Measurements from ENCODE around the gene OR9Q1.

The OR9Q1 gene

DNA sequence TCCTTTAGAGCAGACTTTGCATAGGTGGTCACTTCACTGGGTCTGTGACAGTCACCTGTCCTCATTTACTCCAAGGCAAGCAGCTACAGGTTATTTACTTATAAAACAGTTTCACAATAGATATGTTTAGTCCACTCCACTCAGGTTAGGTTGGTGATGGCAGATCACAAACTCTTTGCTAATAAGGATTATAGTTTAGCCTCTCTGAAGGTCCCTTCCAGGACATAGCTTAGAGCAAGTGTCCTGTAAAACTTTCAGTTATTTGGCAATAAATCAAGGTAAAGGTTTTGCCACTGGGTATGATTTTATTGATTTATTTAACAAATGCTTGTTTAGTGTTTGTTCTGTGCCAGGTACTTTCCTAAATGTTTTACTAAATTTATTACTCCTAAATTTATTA, 15.9 kb downstream of the OR9Q1 start:
- Histone ChIP-seq H3K27me3 (replicated peaks; ENCODE audit: control insufficient read depth, insufficient read depth, low read length) (no peaks in the 10 kb centered on the region; the same call in 1 of the 2 replicates), H3K36me3 (ENCODE audit: control insufficient read depth, insufficient read depth, low read length) (no peaks in the 10 kb centered on the region), H3K4me3 (replicated peaks; ENCODE audit: low read depth, low read length) (no peak overlapping the region)
- TF ChIP-seq, protein P1, sequence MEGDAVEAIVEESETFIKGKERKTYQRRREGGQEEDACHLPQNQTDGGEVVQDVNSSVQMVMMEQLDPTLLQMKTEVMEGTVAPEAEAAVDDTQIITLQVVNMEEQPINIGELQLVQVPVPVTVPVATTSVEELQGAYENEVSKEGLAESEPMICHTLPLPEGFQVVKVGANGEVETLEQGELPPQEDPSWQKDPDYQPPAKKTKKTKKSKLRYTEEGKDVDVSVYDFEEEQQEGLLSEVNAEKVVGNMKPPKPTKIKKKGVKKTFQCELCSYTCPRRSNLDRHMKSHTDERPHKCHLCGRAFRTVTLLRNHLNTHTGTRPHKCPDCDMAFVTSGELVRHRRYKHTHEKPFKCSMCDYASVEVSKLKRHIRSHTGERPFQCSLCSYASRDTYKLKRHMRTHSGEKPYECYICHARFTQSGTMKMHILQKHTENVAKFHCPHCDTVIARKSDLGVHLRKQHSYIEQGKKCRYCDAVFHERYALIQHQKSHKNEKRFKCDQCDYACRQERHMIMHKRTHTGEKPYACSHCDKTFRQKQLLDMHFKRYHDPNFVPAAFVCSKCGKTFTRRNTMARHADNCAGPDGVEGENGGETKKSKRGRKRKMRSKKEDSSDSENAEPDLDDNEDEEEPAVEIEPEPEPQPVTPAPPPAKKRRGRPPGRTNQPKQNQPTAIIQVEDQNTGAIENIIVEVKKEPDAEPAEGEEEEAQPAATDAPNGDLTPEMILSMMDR (IDR thresholded peaks at IDR 0.05; ENCODE audit: insufficient read depth, low read length, poor library complexity, severe bottlenecking): no peak
- DNase-seq (ENCODE audit: extremely low read depth, insufficient read length): no peak

DNA sequence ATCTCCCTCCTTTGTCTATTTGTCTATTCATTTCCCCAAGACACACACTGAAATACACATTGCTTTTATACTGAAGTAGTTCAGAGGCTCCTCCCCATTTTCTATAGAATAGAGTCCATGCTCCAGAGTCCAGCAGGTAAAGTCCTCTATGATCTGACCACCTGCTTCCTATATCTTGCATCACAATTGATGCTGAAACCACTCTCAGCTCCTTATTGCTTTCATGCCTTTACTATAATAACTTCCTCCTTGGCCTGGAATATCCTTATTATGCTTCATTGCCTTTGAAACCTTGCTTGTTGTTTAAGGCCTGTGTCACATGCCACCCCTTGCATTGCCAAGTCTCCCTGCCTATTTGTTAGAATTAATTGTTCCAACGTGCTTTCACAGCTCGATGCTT, 19.7 kb downstream of the OR9Q1 start:
- no peak for DNase-seq (ENCODE audit: extremely low read depth, insufficient read length)
- Histone ChIP-seq H3K27me3 (replicated peaks; ENCODE audit: control insufficient read depth, insufficient read depth, low read length) (no peaks in the 10 kb centered on the region; the same call in 1 of the 2 replicates), H3K4me3 (replicated peaks; ENCODE audit: low read depth, low read length) (no peak overlapping the region), H3K36me3 (ENCODE audit: control insufficient read depth, insufficient read depth, low read length) (no peaks in the 10 kb centered on the region)
- TF ChIP-seq, protein P1 (IDR thresholded peaks at IDR 0.05; ENCODE audit: insufficient read depth, low read length, poor library complexity, severe bottlenecking): no peak

DNA sequence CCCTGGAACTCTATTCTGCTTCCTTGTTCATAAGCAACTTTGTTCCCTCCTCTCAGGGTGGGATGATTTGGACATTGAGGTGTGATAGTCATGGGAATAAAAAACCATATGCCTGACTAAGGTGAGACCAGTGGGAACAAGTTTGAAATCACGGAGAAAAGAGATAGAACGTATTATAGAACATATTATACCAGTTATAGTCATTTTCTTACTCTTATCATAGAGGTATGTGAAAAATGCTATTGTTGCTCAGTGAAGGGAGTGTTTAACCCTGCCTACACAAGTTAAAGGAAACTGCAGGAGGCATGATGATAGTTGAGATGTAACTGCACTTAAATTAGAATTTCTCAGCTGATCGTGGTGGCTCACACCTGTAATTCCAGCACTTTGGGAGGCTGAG, 22.6 kb downstream of the OR9Q1 start:
- Histone ChIP-seq H3K4me3 (replicated peaks; ENCODE audit: low read depth, low read length) (no peak overlapping the region), H3K27me3 (replicated peaks; ENCODE audit: control insufficient read depth, insufficient read depth, low read length) (no peaks in the 10 kb centered on the region; the same call in 1 of the 2 replicates), H3K36me3 (ENCODE audit: control insufficient read depth, insufficient read depth, low read length) (no peaks in the 10 kb centered on the region)
- no peak for DNase-seq (ENCODE audit: extremely low read depth, insufficient read length)
- TF ChIP-seq, protein P1 (IDR thresholded peaks at IDR 0.05; ENCODE audit: insufficient read depth, low read length, poor library complexity, severe bottlenecking): no peak

DNA sequence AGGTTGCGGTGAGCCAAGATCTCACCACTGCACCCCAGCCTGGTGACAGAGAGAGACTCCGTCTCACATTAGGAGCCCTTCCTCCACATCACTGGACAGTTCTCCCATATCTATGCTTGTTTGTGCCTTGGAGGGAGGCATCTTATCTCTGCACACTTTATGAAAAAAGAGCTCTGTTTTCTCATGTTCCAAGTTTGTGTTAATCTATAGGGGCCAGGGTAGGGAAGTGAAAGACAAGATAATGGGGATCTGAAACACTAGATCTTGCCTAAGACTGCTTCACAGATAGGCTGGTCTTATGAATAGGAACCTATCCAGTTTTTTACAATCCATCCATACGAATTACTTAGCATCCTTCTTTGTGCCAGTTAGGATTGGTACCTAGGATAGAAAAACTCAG, 24.1 kb downstream of the OR9Q1 start:
- no peaks in the 10 kb centered on the region; the same call in 1 of the 2 replicates for H3K27me3 ChIP-seq (replicated peaks; ENCODE audit: control insufficient read depth, insufficient read depth, low read length)
- TF ChIP-seq, protein P1 (IDR thresholded peaks at IDR 0.05; ENCODE audit: insufficient read depth, low read length, poor library complexity, severe bottlenecking): no peak
- DNase-seq (ENCODE audit: extremely low read depth, insufficient read length): no peak
- H3K4me3 ChIP-seq (replicated peaks; ENCODE audit: low read depth, low read length): no peak overlapping the region
- no peaks in the 10 kb centered on the region for H3K36me3 ChIP-seq (ENCODE audit: control insufficient read depth, insufficient read depth, low read length)

DNA sequence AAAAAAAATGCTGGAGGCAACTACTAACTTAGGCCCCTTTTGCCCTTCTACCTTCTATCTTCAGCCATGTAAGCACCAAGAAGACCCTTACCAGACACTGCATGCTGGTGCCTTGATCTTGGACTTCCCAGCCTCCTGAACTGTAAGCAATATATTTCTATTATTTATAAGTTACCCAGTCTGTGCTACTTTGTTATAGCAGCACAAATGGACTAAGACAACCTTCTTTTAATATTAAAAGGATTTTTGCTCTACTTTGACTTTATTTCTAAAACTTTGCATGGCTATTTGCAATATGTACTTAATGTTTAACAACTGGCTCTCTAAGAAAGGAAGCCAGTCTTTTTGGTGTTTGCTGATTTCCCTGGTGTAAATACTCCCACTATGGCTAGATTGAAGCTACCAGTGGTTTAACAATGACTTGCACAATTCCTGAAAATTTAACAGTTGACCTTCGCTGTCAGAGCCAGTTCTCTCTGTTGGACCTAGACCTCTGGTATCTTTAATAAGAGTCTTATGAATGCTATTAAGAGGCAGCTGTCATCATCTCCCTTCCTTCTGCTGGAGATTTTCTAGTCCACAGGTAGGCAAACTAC, 32.2 kb downstream of the OR9Q1 start:
- Histone ChIP-seq H3K36me3 (ENCODE audit: control insufficient read depth, insufficient read depth, low read length) (no peaks in the 10 kb centered on the region), H3K27me3 (replicated peaks; ENCODE audit: control insufficient read depth, insufficient read depth, low read length) (no peaks in the 10 kb centered on the region), H3K4me3 (replicated peaks; ENCODE audit: low read depth, low read length) (no peak overlapping the region)
- DNase-seq (ENCODE audit: extremely low read depth, insufficient read length): no peak
- TF ChIP-seq, protein P1 (IDR thresholded peaks at IDR 0.05; ENCODE audit: insufficient read depth, low read length, poor library complexity, severe bottlenecking): no peak

DNA sequence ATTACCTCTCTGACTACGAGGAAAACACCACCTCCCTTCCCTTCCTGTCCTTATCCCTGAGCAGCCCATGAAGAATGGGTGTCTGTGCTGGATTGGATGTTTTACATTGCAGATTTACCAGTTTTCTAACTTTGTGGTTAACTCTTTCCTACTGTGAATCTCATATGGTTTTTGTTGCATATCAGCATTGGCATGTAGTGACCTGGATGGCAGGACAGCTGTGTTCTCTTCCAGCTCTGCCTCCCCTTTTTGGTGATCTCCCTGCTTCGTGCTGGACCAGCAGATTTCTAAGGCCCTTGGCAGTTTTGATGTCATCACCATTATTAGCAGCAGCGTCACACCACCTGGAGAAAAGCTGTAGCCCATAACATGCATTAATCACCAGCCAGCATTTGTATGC, 33.8 kb downstream of the OR9Q1 start:
- no peaks in the 10 kb centered on the region for H3K36me3 ChIP-seq (ENCODE audit: control insufficient read depth, insufficient read depth, low read length)
- no peak overlapping the region for H3K4me3 ChIP-seq (replicated peaks; ENCODE audit: low read depth, low read length)
- DNase-seq (ENCODE audit: extremely low read depth, insufficient read length): no peak
- TF ChIP-seq, protein P1 (IDR thresholded peaks at IDR 0.05; ENCODE audit: insufficient read depth, low read length, poor library complexity, severe bottlenecking): no peak
- H3K27me3 ChIP-seq (replicated peaks; ENCODE audit: control insufficient read depth, insufficient read depth, low read length): no peaks in the 10 kb centered on the region

Data from GM06990 (cell line).